22Rv1 (cell line): Measurements from ENCODE around the gene DCXR.

Experiments used
- CTCF ChIP-seq: fragments of 450-650 bp; IDR thresholded peaks from 2 replicates; pipeline ENCODE4 v1.5.1; 2017; ENCODE audit warnings: mild to moderate bottlenecking
- ZFX ChIP-seq: fragments of 450-650 bp; IDR thresholded peaks from 2 replicates; pipeline ENCODE4 v1.6.1; 2017; ENCODE audit warnings: antibody characterized with exemption, borderline replicate concordance

GRCh38 chr17:82005701-82006348 lies 31.7 kb downstream of the DCXR start:
- TF ChIP-seq CTCF (no peak), ZFX (no peak)
